ENCODE results near the gene CEMIP2.

CEMIP2 gene

DNA sequence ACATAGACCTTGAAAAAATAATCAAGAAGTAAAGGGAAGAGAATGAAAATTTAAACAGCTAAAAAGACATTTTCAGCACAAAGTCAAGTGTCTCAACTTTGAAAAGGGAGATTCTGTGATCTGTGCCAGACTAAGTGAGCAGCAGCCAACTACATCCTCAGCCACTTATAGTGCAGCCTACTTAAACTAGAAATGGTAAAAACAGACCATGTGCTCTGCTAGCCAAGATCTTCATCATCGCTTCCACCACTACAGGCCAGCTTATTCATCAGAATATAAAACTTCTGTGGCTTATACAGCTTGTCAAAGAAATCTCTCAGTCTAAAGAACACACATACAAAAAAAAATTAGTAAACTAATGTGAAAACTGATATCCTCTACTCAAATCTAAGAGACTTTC is 63.5 kb downstream of the CEMIP2 start:
- Histone ChIP-seq H4K20me1 (ENCODE audit: low read depth, low read length) (no peaks in the 10 kb centered on the region), H2AFZ (ENCODE audit: low read depth, low read length, severe bottlenecking) (no peak overlapping the region), H3K27me3 (ENCODE audit: low read length) (no peaks in the 10 kb centered on the region), H3K79me2 (ENCODE audit: insufficient read depth, low read length) (no peaks in the 10 kb centered on the region), H3K9ac (ENCODE audit: low read length) (no peak overlapping the region), H3K27ac (ENCODE audit: low read depth, low read length) (no peak overlapping the region), H3K4me2 (ENCODE audit: low read depth, low read length, poor library complexity, severe bottlenecking) (no peak overlapping the region), H3K9me2 (replicated peaks; ENCODE audit: insufficient read depth, low read length) (no peaks in the 10 kb centered on the region), H3K36me3 (ENCODE audit: low read length) (no peaks in the 10 kb centered on the region), H3K4me3 (ENCODE audit: insufficient read depth, low read length, poor library complexity, severe bottlenecking) (no peak overlapping the region), H3K9me3 (ENCODE audit: insufficient read depth, low read length) (no peaks in the 10 kb centered on the region), H3F3A (ENCODE audit: insufficient read depth) (no peaks in the 10 kb centered on the region)
- TF ChIP-seq, protein P1, sequence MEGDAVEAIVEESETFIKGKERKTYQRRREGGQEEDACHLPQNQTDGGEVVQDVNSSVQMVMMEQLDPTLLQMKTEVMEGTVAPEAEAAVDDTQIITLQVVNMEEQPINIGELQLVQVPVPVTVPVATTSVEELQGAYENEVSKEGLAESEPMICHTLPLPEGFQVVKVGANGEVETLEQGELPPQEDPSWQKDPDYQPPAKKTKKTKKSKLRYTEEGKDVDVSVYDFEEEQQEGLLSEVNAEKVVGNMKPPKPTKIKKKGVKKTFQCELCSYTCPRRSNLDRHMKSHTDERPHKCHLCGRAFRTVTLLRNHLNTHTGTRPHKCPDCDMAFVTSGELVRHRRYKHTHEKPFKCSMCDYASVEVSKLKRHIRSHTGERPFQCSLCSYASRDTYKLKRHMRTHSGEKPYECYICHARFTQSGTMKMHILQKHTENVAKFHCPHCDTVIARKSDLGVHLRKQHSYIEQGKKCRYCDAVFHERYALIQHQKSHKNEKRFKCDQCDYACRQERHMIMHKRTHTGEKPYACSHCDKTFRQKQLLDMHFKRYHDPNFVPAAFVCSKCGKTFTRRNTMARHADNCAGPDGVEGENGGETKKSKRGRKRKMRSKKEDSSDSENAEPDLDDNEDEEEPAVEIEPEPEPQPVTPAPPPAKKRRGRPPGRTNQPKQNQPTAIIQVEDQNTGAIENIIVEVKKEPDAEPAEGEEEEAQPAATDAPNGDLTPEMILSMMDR (IDR thresholded peaks at IDR 0.05; ENCODE audit: insufficient read depth, low read length, poor library complexity, severe bottlenecking) = no peak
- no peak for TF ChIP-seq EZH2phosphoT487 (conservative IDR thresholded peaks at IDR 0.05; ENCODE audit: low read length)

DNA sequence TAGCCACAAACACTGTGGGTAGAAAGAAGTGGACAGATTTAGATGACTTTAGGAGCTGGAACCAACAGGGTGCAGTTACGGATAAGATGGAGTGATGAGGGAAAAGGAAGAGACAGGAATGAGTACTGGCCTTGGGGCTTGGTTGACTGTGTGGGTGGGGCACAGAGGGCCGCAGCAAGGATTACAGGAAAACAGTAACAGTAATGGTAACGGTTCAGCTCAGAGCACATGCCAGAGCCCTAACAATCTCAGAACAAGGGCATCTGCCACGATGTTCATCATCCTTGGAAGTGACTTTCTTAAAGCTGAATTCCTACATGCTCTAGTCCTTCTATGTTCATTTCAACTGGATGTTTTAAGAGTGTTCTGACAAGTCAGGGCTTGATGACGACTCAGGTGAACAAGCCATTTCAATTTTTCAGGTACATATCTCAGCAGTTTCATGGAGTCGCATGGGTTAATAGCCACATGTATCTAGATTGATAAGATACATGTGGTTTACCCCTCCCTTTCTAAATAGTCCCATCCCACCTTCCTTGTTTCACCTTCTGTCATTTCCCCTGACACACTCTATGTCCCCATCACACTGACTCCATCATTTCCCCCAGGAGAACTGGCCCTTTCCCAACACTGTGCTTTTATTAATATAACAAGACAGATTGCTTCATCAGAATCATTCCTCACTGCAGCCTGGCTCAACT is 65.0 kb downstream of the CEMIP2 start:
- no peaks in the 10 kb centered on the region for H3K9me3 ChIP-seq (ENCODE audit: insufficient read depth, low read length)
- no peak overlapping the region for H2AFZ ChIP-seq (ENCODE audit: low read depth, low read length, severe bottlenecking)
- no peaks in the 10 kb centered on the region for H3F3A ChIP-seq (ENCODE audit: insufficient read depth)
- H3K4me2 ChIP-seq (ENCODE audit: low read depth, low read length, poor library complexity, severe bottlenecking) = no peak overlapping the region
- H3K27ac ChIP-seq (ENCODE audit: low read depth, low read length) = no peak overlapping the region
- no peak for TF ChIP-seq EZH2phosphoT487 (conservative IDR thresholded peaks at IDR 0.05; ENCODE audit: low read length)
- TF ChIP-seq, protein P1 (IDR thresholded peaks at IDR 0.05; ENCODE audit: insufficient read depth, low read length, poor library complexity, severe bottlenecking) = no peak
- no peak overlapping the region for H3K9ac ChIP-seq (ENCODE audit: low read length)
- no peak overlapping the region for H3K4me3 ChIP-seq (ENCODE audit: insufficient read depth, low read length, poor library complexity, severe bottlenecking)
- no peaks in the 10 kb centered on the region for H3K27me3 ChIP-seq (ENCODE audit: low read length)
- H3K79me2 ChIP-seq (ENCODE audit: insufficient read depth, low read length) = no peaks in the 10 kb centered on the region
- H3K36me3 ChIP-seq (ENCODE audit: low read length) = no peaks in the 10 kb centered on the region
- H3K9me2 ChIP-seq (replicated peaks; ENCODE audit: insufficient read depth, low read length) = no peaks in the 10 kb centered on the region
- H4K20me1 ChIP-seq (ENCODE audit: low read depth, low read length) = no peaks in the 10 kb centered on the region

DNA sequence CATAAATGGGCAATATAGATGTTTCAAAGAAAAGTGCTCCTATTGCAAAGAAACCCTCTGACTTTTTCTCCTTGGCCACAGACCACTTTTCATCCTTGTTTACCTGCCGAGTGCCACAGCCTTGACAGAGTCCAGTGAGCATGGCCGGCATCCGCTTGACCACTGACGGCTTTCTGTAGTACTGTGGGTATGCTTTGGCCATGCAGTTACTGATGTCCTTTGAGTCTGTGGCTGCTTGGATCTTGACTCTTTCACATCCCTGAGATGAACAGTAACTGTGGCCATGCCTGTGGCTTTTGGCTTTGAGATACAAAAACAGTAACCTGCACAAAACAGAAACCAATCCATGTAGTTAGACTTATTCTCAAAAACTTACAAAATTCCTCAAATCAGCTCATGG is 70.4 kb downstream of the CEMIP2 start:
- Histone ChIP-seq H3K36me3 (ENCODE audit: low read length) (no peaks in the 10 kb centered on the region), H2AFZ (ENCODE audit: low read depth, low read length, severe bottlenecking) (no peak overlapping the region), H3K9ac (ENCODE audit: low read length) (no peak overlapping the region), H3K9me3 (ENCODE audit: insufficient read depth, low read length) (no peaks in the 10 kb centered on the region), H3F3A (ENCODE audit: insufficient read depth) (no peaks in the 10 kb centered on the region), H3K27ac (ENCODE audit: low read depth, low read length) (no peak overlapping the region), H3K27me3 (ENCODE audit: low read length) (no peaks in the 10 kb centered on the region), H3K4me3 (ENCODE audit: insufficient read depth, low read length, poor library complexity, severe bottlenecking) (no peak overlapping the region), H4K20me1 (ENCODE audit: low read depth, low read length) (no peaks in the 10 kb centered on the region), H3K4me2 (ENCODE audit: low read depth, low read length, poor library complexity, severe bottlenecking) (no peak overlapping the region), H3K79me2 (ENCODE audit: insufficient read depth, low read length) (no peaks in the 10 kb centered on the region), H3K9me2 (replicated peaks; ENCODE audit: insufficient read depth, low read length) (no peaks in the 10 kb centered on the region)
- TF ChIP-seq EZH2phosphoT487 (conservative IDR thresholded peaks at IDR 0.05; ENCODE audit: low read length) = no peak
- TF ChIP-seq, protein P1 (IDR thresholded peaks at IDR 0.05; ENCODE audit: insufficient read depth, low read length, poor library complexity, severe bottlenecking) = no peak

Data from SU-DHL-6 (cell line).